Superior temporal gyrus (tissue), 1 donor: ENCODE results near the gene THSD4.
"Not testable (repeated sequence)": the region's sequence is repeated elsewhere in the genome, so short reads cannot be mapped to it uniquely, and the experiment has no call there.

ENCODE experiments used
- DNase-seq: peaks from one replicate; pipeline ENCODE4 v3.0.0-alpha.2; 2016; ENCODE audit errors: extremely low spot score

Gene THSD4

DNA sequence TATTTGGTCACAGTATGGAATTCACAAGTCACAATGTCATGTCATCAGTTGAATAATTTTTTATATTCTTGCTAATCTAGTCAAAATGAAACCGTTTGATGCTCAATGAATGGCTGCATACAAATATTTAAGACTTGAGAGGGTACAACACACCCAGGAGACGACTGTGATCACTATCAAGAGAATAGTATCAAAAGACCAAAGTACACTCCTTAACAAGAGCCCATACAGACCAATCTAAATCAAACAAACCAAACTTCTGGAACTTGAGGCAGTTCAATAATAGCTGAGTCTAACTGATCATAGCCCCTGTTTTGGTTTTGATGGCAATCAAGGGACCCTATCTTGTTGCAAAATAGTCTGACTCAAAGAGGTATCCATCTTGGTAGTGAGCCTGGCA is 265.1 kb downstream of the THSD4 start:
- no peak for DNase-seq

DNA sequence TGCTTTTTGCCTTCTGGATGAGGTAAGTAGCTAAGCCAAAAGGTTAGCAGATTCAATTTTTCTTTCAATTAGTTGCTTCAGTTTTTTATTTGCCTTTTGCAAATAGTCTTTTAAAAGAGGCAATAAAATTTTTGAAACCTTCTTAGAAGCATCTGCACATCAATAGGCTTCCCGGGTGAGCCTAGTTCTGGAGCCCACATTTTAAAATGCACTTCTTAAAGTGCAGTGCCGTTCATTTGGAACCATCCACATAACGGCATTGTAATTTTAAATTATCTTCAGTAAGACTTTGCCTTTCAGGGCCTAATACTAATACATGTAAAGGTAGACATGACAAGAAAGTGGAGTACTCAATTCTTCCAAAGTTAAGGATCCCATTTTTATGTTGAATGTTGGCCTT is 269.2 kb downstream of the THSD4 start:
- no peak for DNase-seq

DNA sequence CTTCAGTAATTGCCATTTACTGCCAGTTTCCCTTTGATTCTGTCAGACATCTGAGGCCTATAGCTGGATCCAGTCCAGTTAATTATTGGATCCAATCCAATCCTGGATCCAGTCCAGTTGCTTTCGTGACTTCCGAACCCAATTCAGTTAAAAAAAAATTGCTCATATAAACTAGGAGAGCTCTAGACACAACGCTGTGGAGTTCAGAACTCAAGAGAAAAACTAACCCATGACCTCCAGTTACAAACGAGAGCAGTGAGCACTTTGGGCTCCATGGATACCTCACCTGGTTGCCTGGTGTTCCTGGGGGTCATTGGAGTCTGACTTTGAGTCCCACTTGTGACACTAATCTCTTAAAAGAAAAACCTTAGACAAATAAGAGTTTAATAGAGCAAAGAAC is 269.8 kb downstream of the THSD4 start:
- DNase-seq = no peak

GRCh38 chr15:71385457-71385856 is 270.2 kb downstream of the THSD4 start:
- no peak for DNase-seq

GRCh38 chr15:71386005-71386404 is 270.7 kb downstream of the THSD4 start:
- DNase-seq = no peak

GRCh38 chr15:71386448-71387236 is 271.4 kb downstream of the THSD4 start:
- peak; percentile 67 for DNase-seq

GRCh38 chr15:71387810-71388209 is 272.5 kb downstream of the THSD4 start:
- no peak for DNase-seq

- no peak for DNase-seq
Measured at GRCh38 chr15:71390096-71390495, 274.8 kb downstream of the THSD4 start.

DNA sequence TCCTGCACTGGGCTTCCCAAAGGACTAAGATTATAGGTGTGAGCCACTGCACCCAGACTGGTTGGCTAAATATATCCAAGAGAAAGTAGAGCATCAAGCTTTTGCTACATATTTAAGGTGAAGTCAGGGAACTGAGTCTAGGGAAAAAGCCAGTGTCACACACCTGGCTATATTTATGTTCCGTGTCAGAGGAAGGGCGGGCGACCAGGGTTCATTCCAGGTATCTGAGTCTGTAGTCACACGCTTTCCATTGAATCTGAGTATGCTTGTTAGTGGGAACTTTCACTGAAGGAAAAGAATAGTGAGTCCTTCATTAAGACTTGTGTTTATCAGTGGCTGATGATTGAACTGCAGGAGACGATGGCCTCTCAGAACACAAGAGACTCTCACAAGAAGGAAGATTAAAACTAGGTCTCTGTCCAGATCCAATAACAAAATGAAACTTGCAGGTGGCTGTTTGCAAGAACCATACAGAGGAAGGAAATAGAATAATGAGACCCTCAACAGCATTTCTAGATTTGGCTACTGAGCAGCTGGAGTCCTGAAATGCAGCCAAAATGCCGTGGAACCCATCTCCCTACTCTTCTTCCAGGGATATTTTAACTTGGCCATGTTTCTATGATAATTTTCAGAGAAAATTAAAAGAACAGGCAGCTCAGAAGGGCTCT is 276.3 kb downstream of the THSD4 start:
- no peak for DNase-seq

GRCh38 chr15:71392861-71393283 is 277.6 kb downstream of the THSD4 start:
- no peak for DNase-seq

DNA sequence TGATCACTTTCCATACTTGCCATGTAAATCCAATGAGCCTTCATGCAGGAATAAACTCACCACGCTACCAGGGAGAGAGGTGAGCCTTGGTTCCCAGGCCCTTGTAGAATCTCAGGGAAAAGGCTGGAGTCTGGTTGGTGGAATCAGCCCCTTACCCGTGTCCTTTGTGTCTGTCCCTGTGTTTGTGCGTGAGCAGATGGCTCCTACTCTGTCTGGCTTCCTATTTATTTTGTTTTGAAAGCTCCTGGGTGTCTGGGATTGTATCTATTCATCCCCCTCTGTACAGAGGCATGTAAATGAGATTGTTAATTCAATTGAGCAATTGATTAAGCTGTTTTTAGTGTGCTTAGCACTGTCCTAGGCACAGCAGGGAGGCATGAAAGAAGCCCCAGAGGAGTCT is 278.1 kb downstream of the THSD4 start:
- DNase-seq = no peak

DNA sequence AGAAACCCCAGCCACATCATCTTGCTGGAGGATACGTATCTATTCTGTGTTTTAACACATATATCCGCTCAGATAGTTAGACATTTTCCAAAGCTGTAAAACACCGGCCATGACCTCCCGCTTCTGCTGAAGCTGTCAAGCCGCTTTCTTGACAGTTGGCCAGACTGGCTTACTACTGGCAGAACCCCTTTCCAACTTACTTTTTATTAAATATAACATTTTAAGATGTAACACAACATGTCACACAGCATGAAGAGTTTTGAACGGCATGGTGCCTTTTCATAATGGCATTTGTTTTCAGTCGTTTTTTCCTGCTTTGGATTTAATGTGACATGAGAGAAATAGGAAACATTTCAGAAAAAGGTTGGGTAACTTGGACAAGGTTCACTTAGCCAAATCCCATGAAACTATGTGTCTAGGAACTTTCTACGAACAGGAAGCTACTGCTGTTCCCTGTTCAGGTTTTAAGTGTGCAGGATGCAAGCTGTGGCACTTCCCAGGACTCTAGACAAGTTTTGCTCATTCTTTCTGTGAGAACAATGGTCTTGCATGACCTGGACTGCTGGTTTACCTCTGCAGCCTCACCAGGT is 281.4 kb downstream of the THSD4 start:
- DNase-seq = no peak

GRCh38 chr15:71397377-71397776 is 282.1 kb downstream of the THSD4 start:
- DNase-seq = no peak

DNA sequence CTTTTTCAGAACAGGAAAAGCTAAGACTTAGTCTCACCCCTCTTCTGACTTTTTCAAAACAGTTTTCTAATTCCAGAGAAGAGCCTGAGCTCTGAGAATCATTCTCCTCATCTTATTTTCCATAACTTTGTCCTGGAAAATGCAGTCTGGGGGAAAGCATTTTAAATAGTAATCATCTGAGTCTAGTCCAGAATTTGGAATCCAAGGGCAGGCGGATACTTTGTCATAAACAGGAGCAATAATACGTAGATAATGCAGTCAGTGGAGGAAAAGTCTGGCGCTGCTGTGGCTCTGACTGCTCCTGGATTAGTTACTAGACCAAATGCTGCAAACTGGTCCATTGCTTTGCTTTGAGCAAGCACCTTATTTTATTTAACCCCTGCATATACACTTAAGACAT is 285.0 kb downstream of the THSD4 start:
- no peak for DNase-seq

DNA sequence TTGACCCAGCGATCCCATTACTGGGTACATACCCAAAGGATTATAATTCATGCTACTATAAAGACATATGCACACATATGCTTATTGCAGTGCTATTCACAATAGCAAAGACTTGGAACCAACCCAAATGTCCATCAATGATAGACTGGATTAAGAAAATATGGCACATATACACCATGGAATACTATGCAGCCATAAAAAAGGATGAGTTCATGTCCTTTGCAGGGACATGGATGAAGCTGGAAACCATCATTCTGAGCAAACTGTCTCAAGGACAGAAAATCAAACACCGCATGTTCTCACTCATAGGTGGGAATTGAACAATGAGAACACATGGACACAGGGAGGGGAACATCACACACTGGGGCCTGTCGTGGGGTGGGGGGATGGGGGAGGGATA is 286.5 kb downstream of the THSD4 start:
- not testable (repeated sequence) for DNase-seq

- no peak for DNase-seq
Measured at GRCh38 chr15:71409541-71409940, 294.3 kb downstream of the THSD4 start.

DNA sequence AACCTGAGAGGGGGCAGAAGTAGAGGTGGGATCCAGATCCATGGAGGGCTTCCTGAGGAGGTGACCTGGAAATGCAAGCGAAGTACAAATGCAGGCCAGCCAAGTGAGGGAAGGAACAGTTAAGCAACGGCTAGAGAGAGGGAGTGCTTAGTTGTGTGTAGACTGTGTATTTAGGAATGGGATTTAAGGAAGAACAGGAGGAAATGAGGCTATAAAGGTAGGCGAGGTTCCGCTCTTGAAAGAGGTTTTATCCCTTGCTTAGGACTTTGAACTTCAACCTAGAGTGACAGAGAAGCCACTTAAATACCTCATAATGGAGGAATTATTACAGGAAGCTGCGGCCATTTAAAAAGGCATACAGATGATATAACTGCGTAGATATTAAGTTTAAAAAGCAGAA is 295.1 kb downstream of the THSD4 start:
- no peak for DNase-seq

GRCh38 chr15:71411538-71412482 is 296.5 kb downstream of the THSD4 start:
- peak; percentile 47 for DNase-seq

DNA sequence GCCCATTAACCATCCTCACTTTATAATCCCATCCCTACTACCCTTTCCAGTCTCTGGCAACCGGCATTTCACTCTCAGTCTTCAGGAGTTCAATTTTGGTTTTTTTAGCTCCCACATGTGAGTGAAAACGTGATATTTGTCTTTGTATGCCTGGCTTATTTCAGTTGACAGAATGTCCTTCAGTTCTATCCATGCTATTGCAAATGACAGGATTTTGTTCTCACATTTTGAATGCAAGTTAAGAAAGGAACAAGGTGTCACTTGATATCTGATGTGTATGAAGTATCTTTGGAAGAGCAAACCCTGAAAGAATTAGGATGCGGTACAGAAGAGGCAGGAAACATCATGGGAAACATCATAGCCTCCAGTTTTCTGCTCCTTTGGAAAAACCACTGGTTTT is 298.1 kb downstream of the THSD4 start:
- DNase-seq = no peak

DNA sequence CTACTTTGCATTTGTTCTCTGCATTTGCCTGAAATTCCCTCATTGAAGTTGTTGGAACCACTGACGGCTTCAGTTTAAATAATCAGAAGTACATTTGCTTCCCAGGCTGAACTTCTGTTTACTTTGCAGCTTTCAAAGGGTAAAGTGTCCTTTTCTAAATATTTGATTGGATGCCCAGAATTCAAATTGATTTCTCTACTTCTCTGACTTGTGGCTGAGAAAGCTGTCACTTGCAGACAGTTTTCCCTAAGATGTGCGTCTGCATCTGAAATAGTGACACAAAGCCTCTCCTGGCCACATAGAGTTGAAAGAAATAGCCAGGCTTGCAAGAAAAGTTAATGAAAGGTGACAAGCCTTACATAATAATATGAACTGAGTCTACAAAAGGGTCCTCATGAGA is 299.6 kb downstream of the THSD4 start:
- no peak for DNase-seq

DNA sequence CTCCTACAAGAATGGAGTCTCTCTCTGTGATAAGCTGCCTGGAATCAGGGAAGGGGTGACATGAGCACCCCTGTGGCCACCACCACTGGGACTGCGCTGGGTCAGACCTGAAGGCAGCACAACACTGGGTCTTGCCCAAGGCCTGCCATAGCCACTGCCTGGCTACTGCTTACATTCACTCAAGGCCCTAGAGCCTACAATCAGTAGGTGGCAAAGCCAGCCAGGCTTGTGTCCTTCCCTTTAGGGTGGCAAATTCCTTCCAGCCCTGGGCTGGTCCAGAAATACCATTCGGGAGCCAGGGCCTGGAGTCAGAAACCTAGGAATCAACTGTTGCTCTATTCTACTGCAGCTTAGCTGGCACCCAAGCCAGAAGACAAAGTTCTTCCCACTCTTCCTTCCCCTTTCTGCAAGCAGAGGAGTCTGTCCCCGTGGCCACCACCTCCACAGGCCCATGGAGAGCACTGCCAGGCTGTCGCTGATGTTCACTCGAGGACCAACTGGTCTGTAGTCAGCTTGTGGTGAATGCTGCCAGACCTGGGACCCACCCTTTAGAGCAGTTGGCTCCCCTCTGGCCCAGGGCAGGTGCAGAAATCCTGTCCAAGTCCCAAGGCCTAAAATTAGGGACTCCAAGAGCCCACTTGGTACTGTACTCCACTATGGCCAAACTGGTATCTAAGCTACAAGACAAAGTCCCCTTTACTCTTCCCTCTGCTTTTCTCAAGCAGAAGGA is 307.4 kb downstream of the THSD4 start:
- no peak for DNase-seq
